Keratinocyte (primary cell): Measurements from ENCODE around the gene ACSM2B.
"Not testable (repeated sequence)": the region's sequence is repeated elsewhere in the genome, so short reads cannot be mapped to it uniquely, and the experiment has no call there.

Experiments
- EZH2 ChIP-seq: IDR thresholded peaks from one replicate; pipeline ENCODE4 v1.6.1; 2012; ENCODE audit warnings: inconsistent platforms, mild to moderate bottlenecking, low read length, moderate library complexity
- TF ChIP-seq, protein P1 (sequence below), 3 experiments: IDR thresholded peaks in 1 of 3; conservative IDR thresholded peaks in 1 of 3; optimal IDR thresholded peaks in 1 of 3; 2 replicates in 2 of 3; 3 replicates in 1 of 3; pipeline versions ENCODE3 to v1.5.1; 2011; ENCODE audit warnings: low read length in 3 of 3, mild to moderate bottlenecking in 3 of 3, moderate library complexity in 2 of 3, control low read depth in 1 of 3, inconsistent platforms in 1 of 3; ENCODE audit not compliant: insufficient read depth in 2 of 3; ENCODE audit errors: extremely low read depth in 1 of 3

DNA sequence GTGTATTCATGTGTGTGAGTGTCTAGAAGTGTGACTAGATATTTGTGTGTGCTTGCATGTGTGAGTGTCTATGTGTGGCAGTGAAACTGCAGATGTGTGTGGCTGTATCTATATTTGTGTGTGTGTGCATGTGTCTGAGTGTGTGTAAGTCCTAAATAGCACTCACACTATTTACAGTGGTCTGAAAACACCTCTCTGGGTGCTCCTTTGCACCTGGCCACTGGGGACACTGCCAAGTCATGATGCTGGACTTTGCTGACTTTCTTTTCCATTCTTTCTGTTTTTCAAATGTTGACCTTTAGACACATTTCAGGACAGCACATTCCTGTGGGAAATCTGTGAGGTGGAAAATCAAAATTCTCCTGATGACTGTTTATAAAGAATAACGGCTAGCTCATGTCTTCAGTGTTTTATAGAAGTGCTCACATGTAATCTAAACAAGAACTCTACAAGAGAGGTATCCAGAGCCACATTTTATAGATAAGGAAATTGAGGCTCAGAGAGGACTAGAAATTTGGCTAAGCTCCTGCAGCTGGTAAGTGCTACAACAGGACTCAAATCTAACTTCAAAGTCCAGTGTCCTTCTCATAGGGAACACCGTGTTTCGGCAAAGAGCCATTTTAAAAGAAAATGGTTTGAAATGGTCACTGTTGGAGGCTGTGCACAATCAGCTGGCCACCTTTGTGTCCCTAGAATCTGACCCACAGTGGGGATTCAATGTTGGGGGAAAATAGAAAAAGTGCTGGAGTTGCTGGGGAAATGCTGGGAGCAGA lies 4.5 kb upstream of the ACSM2B start:
- TF ChIP-seq, protein P1, sequence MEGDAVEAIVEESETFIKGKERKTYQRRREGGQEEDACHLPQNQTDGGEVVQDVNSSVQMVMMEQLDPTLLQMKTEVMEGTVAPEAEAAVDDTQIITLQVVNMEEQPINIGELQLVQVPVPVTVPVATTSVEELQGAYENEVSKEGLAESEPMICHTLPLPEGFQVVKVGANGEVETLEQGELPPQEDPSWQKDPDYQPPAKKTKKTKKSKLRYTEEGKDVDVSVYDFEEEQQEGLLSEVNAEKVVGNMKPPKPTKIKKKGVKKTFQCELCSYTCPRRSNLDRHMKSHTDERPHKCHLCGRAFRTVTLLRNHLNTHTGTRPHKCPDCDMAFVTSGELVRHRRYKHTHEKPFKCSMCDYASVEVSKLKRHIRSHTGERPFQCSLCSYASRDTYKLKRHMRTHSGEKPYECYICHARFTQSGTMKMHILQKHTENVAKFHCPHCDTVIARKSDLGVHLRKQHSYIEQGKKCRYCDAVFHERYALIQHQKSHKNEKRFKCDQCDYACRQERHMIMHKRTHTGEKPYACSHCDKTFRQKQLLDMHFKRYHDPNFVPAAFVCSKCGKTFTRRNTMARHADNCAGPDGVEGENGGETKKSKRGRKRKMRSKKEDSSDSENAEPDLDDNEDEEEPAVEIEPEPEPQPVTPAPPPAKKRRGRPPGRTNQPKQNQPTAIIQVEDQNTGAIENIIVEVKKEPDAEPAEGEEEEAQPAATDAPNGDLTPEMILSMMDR (optimal IDR thresholded peaks at IDR 0.05 in 1 of 3, IDR thresholded peaks at IDR 0.05 in 1 of 3, conservative IDR thresholded peaks at IDR 0.05 in 1 of 3; ENCODE audit: extremely low read depth in 1 of 3, insufficient read depth in 2 of 3, low read length in 3 of 3), result not testable (repeated sequence)
- TF ChIP-seq EZH2, result not testable (repeated sequence)
